PC-3 (cell line): Measurements from ENCODE around the gene MMD. TPM values are rescaled to one million over a fixed set of nuclear protein-coding genes. Genes with fewer than 3 reads are reported as not detected.

Source experiments
- ATAC-seq: fragments of 200-7000 bp; cut with Tn5 transposase; 2 replicates; pipeline ENCODE4 v1.9.1; 2020; ENCODE audit warnings: mild to moderate bottlenecking, moderate library complexity
- BruUV-seq: library from RNA; stranded (reverse); fragments of 400-500 nt; replicated peaks from 2 replicates; lab custom pipeline; 2021; lab: Mats Ljungman, UMichigan
- CTCF ChIA-PET: fragments of 300-600 bp; sonication (Branson Sonifier 250); formaldehyde crosslinking; loops from one replicate; lab custom pipeline; 2022; ENCODE audit warnings: antibody characterized with exemption; lab: Charles Lee
- POLR2A ChIA-PET: fragments of 300-600 bp; sonication (Branson Sonifier 250); formaldehyde crosslinking; loops from one replicate; lab custom pipeline; 2022; ENCODE audit warnings: antibody characterized with exemption; ENCODE audit not compliant: unreplicated experiment; lab: Charles Lee
- DNase-seq: peaks from one replicate; pipeline ENCODE4 v3.0.0-alpha.2; 2015
- H2AFZ ChIP-seq: fragments of 300-600 bp; sonication (generic); 2 replicates; pipeline ENCODE4 v1.6.0; 2016; ENCODE audit warnings: antibody characterized with exemption, low read length
- H3F3A ChIP-seq: fragments of 300-600 bp; sonication (generic); one replicate; pipeline ENCODE4 v1.6.0; 2017; ENCODE audit warnings: antibody characterized with exemption, low read length, control low read depth, mild to moderate bottlenecking; ENCODE audit not compliant: unreplicated experiment
- H3K27ac ChIP-seq: fragments of 300-600 bp; sonication (generic); 2 replicates; pipeline ENCODE4 v1.5.1; 2016; ENCODE audit warnings: mild to moderate bottlenecking, low read length
- H3K27me3 ChIP-seq: fragments of 300-600 bp; sonication (generic); 2 replicates; pipeline ENCODE4 v1.6.1; 2016; ENCODE audit warnings: low read length, mixed read lengths
- H3K36me3 ChIP-seq: fragments of 300-600 bp; sonication (generic); 2 replicates; pipeline ENCODE4 v1.6.1; 2016; ENCODE audit warnings: low read depth, mixed run types, low read length, mixed read lengths
- H3K4me1 ChIP-seq: fragments of 300-600 bp; sonication (generic); 2 replicates; pipeline ENCODE4 v1.5.1; 2016; ENCODE audit warnings: low read length; ENCODE audit not compliant: insufficient read depth
- H3K4me2 ChIP-seq: fragments of 300-600 bp; sonication (generic); 2 replicates; pipeline ENCODE4 v1.6.0; 2016; ENCODE audit warnings: low read length
- H3K4me3 ChIP-seq: fragments of 300-600 bp; sonication (generic); 2 replicates; pipeline ENCODE4 v1.5.1; 2016; ENCODE audit warnings: mild to moderate bottlenecking, low read length, mixed read lengths
- H3K79me2 ChIP-seq: fragments of 300-600 bp; sonication (generic); 2 replicates; pipeline ENCODE4 v1.6.1; 2017; ENCODE audit warnings: low read length, mixed read lengths
- H3K9ac ChIP-seq: fragments of 300-600 bp; sonication (generic); 2 replicates; pipeline ENCODE4 v1.6.0; 2016; ENCODE audit warnings: mild to moderate bottlenecking, low read length
- H3K9me2 ChIP-seq: fragments of 300-600 bp; sonication (generic); replicated peaks from 2 replicates; pipeline ENCODE4 v1.6.1; 2016; ENCODE audit warnings: mixed run types, low read length, mixed read lengths
- H3K9me3 ChIP-seq: fragments of 300-600 bp; sonication (generic); 2 replicates; pipeline ENCODE4 v1.6.1; 2016; ENCODE audit warnings: low read length, mixed read lengths
- H4K20me1 ChIP-seq: fragments of 300-600 bp; sonication (generic); 2 replicates; pipeline ENCODE4 v1.6.1; 2016; ENCODE audit warnings: low read length, mixed read lengths
- EZH2 ChIP-seq: fragments of 300-600 bp; sonication (generic); IDR thresholded peaks from one replicate; pipeline ENCODE4 v1.6.1; 2017; ENCODE audit warnings: antibody characterized with exemption, mild to moderate bottlenecking, low read length; ENCODE audit not compliant: unreplicated experiment
- EZH2phosphoT487 ChIP-seq: fragments of 300-600 bp; sonication (generic); IDR thresholded peaks from 2 replicates; pipeline ENCODE4 v1.6.1; 2018; ENCODE audit warnings: mild to moderate bottlenecking, antibody characterized with exemption, low read length, borderline replicate concordance
- intact Hi-C: fragments of 100-400 bp; cut with micrococcal nuclease; formaldehyde crosslinking; loops from 2 replicates; pipeline ENCODE4 v1.9.0; 2023
- total RNA-seq: library from RNA; depleted of rRNA; stranded (reverse); fragments of >200 nt; gene quantifications from 2 replicates; pipeline ENCODE4 v1.2.3, GENCODE V29; 2014
- TF ChIP-seq, protein P1 (sequence below): fragments of 300-600 bp; sonication (generic); conservative IDR thresholded peaks from 2 replicates; pipeline ENCODE4 v1.5.1; 2017; ENCODE audit warnings: antibody characterized with exemption, low read depth, mild to moderate bottlenecking, low read length

The MMD gene
- total RNA-seq, 1 experiment from 2014 or later = 24.1 TPM

- H3K36me3 ChIP-seq = peaks cover 4% of the 10 kb centered on the region; the same call in 1 of the 2 replicates
- intact Hi-C loops = no loop called here
- H2AFZ ChIP-seq = no peak overlapping the region
- H3K9me3 ChIP-seq = no peaks in the 10 kb centered on the region
- no peaks in the 10 kb centered on the region for H3K9me2 ChIP-seq
- H3K9ac ChIP-seq = no peak overlapping the region
- ChIA-PET POLR2A (no interaction called here), CTCF (no interaction called here)
- H3K4me3 ChIP-seq = no peak overlapping the region
- no peaks in the 10 kb centered on the region for H3F3A ChIP-seq
- no peaks in the 10 kb centered on the region for H3K27me3 ChIP-seq
- no TSS peak for BruUV-seq
- peaks cover 13% of the 10 kb centered on the region for H3K4me1 ChIP-seq
- H3K4me2 ChIP-seq = no peak overlapping the region
- DNase-seq = no peak
- H3K27ac ChIP-seq = no peak overlapping the region
- H3K79me2 ChIP-seq = peaks cover 23% of the 10 kb centered on the region
- H4K20me1 ChIP-seq = no peaks in the 10 kb centered on the region
- no peak for TF ChIP-seq EZH2phosphoT487
- TF ChIP-seq EZH2 = no peak
- TF ChIP-seq, protein P1, sequence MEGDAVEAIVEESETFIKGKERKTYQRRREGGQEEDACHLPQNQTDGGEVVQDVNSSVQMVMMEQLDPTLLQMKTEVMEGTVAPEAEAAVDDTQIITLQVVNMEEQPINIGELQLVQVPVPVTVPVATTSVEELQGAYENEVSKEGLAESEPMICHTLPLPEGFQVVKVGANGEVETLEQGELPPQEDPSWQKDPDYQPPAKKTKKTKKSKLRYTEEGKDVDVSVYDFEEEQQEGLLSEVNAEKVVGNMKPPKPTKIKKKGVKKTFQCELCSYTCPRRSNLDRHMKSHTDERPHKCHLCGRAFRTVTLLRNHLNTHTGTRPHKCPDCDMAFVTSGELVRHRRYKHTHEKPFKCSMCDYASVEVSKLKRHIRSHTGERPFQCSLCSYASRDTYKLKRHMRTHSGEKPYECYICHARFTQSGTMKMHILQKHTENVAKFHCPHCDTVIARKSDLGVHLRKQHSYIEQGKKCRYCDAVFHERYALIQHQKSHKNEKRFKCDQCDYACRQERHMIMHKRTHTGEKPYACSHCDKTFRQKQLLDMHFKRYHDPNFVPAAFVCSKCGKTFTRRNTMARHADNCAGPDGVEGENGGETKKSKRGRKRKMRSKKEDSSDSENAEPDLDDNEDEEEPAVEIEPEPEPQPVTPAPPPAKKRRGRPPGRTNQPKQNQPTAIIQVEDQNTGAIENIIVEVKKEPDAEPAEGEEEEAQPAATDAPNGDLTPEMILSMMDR = no peak
- ATAC-seq = no peak
These were observed 3.0 kb downstream of the MMD start for GRCh38 chr17:55418369-55419268.

- Histone ChIP-seq H2AFZ (no peak overlapping the region), H3K79me2 (peaks cover 23% of the 10 kb centered on the region), H3K4me3 (no peak overlapping the region), H3K27me3 (no peaks in the 10 kb centered on the region), H3K27ac (no peak overlapping the region), H3K9me2 (no peaks in the 10 kb centered on the region), H3K9me3 (no peaks in the 10 kb centered on the region), H3K36me3 (peaks cover 8% of the 10 kb centered on the region; the same call in 1 of the 2 replicates), H3K9ac (no peak overlapping the region), H4K20me1 (no peaks in the 10 kb centered on the region), H3K4me1 (peaks cover 13% of the 10 kb centered on the region), H3K4me2 (no peak overlapping the region), H3F3A (no peaks in the 10 kb centered on the region)
- no TSS peak for BruUV-seq
- ChIA-PET CTCF (no interaction called here), POLR2A (no interaction called here)
- intact Hi-C loops = no loop called here
- ATAC-seq (no peak), DNase-seq (no peak)
- TF ChIP-seq EZH2phosphoT487 = no peak
- TF ChIP-seq, protein P1 = no peak
- TF ChIP-seq EZH2 = no peak
These were observed 4.0 kb downstream of the MMD start for GRCh38 chr17:55417411-55418268.
